Measurements from ENCODE around the gene SLC25A21. TPM values are rescaled to one million over a fixed set of nuclear protein-coding genes. Genes with fewer than 3 reads are reported as not detected.
A peak's percentile ranks its signal among the peaks of the same experiment; 100 is the strongest.

The SLC25A21 gene
- total RNA-seq, 1 donor from 2014 or later = 0.56 TPM

DNA sequence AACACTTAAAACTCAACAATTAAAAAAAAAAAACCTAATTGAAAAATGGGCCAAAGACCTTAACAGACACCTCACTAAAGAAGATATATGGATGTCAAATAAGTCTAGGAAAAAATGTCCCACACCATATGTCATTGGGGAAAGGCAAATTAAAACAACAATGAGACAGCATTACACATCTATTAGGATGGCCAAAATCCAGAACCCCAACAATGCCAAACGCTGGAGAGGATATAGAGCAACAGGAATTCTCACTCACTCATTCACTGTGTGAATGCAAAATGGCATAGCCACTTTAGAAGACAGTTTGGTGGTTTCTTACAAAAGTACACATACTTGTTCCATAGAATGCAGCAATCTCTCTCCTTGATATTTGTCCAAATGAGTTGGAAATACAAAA is 173.7 kb downstream of the SLC25A21 start:
- DNase-seq (ENCODE audit: extremely low spot score, unreplicated experiment) = no peak
- H3K36me3 Mint-ChIP-seq (ENCODE audit: unreplicated experiment) = no peaks in the 10 kb centered on the region
- H3K9me3 Mint-ChIP-seq (ENCODE audit: unreplicated experiment) = no peaks in the 10 kb centered on the region
- peaks cover 17% of the 10 kb centered on the region for H3K4me1 Mint-ChIP-seq (ENCODE audit: unreplicated experiment)
- no peak overlapping the region for H3K4me3 Mint-ChIP-seq (ENCODE audit: unreplicated experiment)
- no peak overlapping the region for H3K27ac Mint-ChIP-seq (ENCODE audit: unreplicated experiment)
- TF ChIP-seq, protein P1, sequence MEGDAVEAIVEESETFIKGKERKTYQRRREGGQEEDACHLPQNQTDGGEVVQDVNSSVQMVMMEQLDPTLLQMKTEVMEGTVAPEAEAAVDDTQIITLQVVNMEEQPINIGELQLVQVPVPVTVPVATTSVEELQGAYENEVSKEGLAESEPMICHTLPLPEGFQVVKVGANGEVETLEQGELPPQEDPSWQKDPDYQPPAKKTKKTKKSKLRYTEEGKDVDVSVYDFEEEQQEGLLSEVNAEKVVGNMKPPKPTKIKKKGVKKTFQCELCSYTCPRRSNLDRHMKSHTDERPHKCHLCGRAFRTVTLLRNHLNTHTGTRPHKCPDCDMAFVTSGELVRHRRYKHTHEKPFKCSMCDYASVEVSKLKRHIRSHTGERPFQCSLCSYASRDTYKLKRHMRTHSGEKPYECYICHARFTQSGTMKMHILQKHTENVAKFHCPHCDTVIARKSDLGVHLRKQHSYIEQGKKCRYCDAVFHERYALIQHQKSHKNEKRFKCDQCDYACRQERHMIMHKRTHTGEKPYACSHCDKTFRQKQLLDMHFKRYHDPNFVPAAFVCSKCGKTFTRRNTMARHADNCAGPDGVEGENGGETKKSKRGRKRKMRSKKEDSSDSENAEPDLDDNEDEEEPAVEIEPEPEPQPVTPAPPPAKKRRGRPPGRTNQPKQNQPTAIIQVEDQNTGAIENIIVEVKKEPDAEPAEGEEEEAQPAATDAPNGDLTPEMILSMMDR (IDR thresholded peaks at IDR 0.05) = no peak
- H3K27me3 Mint-ChIP-seq (ENCODE audit: unreplicated experiment) = peaks cover under 1% of the 10 kb centered on the region

GRCh38 chr14:36997843-36998242 is 174.6 kb downstream of the SLC25A21 start:
- H3K9me3 Mint-ChIP-seq (ENCODE audit: unreplicated experiment) = no peaks in the 10 kb centered on the region
- TF ChIP-seq, protein P1 (IDR thresholded peaks at IDR 0.05) = no peak
- H3K4me1 Mint-ChIP-seq (ENCODE audit: unreplicated experiment) = peaks cover 15% of the 10 kb centered on the region
- H3K27ac Mint-ChIP-seq (ENCODE audit: unreplicated experiment) = peak overlapping the region; percentile 42
- H3K27me3 Mint-ChIP-seq (ENCODE audit: unreplicated experiment) = peaks cover 2% of the 10 kb centered on the region
- H3K36me3 Mint-ChIP-seq (ENCODE audit: unreplicated experiment) = no peaks in the 10 kb centered on the region
- no peak overlapping the region for H3K4me3 Mint-ChIP-seq (ENCODE audit: unreplicated experiment)
- no peak for DNase-seq (ENCODE audit: extremely low spot score, unreplicated experiment)

- no peak overlapping the region for H3K4me3 Mint-ChIP-seq (ENCODE audit: unreplicated experiment)
- no peaks in the 10 kb centered on the region for H3K36me3 Mint-ChIP-seq (ENCODE audit: unreplicated experiment)
- peaks cover 2% of the 10 kb centered on the region for H3K27me3 Mint-ChIP-seq (ENCODE audit: unreplicated experiment)
- TF ChIP-seq, protein P1 (IDR thresholded peaks at IDR 0.05) = no peak
- DNase-seq (ENCODE audit: extremely low spot score, unreplicated experiment) = no peak
- H3K27ac Mint-ChIP-seq (ENCODE audit: unreplicated experiment) = no peak overlapping the region
- peaks cover 18% of the 10 kb centered on the region for H3K4me1 Mint-ChIP-seq (ENCODE audit: unreplicated experiment)
- no peaks in the 10 kb centered on the region for H3K9me3 Mint-ChIP-seq (ENCODE audit: unreplicated experiment)
These were observed 175.4 kb downstream of the SLC25A21 start for GRCh38 chr14:36996857-36997590.

DNA sequence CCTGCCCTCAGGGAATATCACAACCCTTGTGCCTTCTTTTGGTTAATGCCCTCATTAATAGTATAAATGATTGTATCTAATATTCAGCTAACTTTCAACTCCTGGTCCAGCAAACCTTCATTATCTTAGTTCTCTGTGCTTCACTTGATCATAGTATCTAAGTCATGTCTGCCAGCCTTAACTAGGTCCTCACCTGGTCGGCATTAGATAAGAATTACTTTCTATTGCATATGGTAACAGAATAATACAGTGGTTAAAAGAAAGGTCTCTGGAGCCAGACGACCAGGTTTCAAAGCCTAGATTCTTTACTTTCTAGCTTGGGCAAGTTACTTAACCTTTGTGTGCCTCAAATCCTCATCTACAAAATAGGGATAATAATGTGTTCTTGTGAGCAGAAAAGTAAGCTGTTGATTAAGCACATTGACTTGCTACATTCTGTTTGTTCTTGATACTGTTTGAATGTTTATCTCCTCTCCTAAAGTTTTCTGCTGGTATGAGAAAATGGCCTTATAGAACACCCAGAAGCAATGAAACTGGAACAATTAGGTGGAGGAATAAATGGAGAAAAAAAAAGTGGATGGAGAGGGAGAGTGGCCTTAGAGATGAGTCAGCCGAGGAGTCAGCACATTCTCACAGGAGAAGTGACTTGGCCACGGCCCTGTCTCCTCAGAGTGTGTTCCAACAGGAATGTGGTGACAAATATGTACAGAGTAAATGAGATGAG is 176.1 kb downstream of the SLC25A21 start:
- Mint-ChIP-seq H3K27ac (ENCODE audit: unreplicated experiment) (no peak overlapping the region), H3K4me3 (ENCODE audit: unreplicated experiment) (no peak overlapping the region), H3K4me1 (ENCODE audit: unreplicated experiment) (peaks cover 18% of the 10 kb centered on the region), H3K27me3 (ENCODE audit: unreplicated experiment) (peaks cover 2% of the 10 kb centered on the region), H3K9me3 (ENCODE audit: unreplicated experiment) (no peaks in the 10 kb centered on the region), H3K36me3 (ENCODE audit: unreplicated experiment) (no peaks in the 10 kb centered on the region)
- DNase-seq (ENCODE audit: extremely low spot score, unreplicated experiment) = no peak
- TF ChIP-seq, protein P1 (IDR thresholded peaks at IDR 0.05) = no peak

DNA sequence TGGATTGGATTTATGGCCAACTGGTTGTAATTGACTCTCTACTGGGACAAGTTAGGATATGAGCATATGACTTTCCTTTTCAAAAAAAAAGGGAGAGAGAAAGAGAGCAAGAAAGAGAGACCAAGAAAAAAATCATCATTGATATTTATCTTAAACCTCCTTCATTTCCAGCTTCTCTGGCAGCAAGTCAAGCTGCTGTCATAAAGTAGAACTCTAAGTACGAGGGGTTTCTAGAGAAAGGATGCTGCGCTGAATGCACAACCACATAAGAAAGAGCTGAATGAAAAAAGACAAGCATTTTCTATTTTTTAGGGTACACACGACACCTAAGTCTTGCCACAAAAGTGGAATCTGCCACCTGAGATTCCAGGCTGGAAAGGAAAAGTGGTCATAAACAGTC is 182.6 kb downstream of the SLC25A21 start:
- Mint-ChIP-seq H3K27ac (ENCODE audit: unreplicated experiment) (no peak overlapping the region), H3K4me3 (ENCODE audit: unreplicated experiment) (no peak overlapping the region), H3K4me1 (ENCODE audit: unreplicated experiment) (peaks cover 8% of the 10 kb centered on the region), H3K9me3 (ENCODE audit: unreplicated experiment) (no peaks in the 10 kb centered on the region), H3K36me3 (ENCODE audit: unreplicated experiment) (no peaks in the 10 kb centered on the region), H3K27me3 (ENCODE audit: unreplicated experiment) (peaks cover 2% of the 10 kb centered on the region)
- no peak for DNase-seq (ENCODE audit: extremely low spot score, unreplicated experiment)
- TF ChIP-seq, protein P1 (IDR thresholded peaks at IDR 0.05) = no peak
